ENCODE measurements around the gene EIF3M.

EIF3M gene

DNA sequence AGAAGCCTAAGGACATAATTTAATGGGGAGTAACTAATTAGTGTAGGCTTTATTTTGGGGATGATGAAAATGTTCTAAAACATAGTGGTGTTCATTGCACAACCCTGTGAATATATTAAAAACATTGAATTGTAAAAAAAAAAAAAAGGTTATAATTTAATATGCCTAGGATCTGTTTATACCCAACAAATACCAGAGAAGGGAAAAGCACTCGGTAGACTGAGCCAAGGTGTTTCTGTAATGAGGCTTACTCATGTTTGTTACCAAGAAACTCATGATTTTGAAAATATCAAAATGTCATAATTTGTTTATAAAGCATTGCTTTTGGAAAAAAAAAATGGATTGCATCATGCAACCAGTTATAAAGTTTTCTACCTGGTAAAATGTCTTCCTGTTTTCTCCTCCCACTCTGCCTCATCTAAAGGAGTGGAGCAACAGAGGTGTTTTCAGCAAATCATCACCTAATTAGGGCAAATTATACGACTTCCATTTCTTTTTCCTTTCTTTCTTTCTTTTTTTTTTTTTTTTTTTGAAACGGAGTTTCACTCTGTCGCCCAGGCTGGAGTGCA, 14.2 kb upstream of the EIF3M start:
- CTCF ChIA-PET = no interaction called here
- DNase-seq (ENCODE audit: extremely low spot score) = no peak
- no peak for TF ChIP-seq ARNT (IDR thresholded peaks at IDR 0.05)
- TF ChIP-seq CTBP1 (IDR thresholded peaks at IDR 0.05; ENCODE audit: borderline replicate concordance) = no peak
- no peak for TF ChIP-seq ZNF384 (IDR thresholded peaks at IDR 0.05)
- TF ChIP-seq, protein P1, sequence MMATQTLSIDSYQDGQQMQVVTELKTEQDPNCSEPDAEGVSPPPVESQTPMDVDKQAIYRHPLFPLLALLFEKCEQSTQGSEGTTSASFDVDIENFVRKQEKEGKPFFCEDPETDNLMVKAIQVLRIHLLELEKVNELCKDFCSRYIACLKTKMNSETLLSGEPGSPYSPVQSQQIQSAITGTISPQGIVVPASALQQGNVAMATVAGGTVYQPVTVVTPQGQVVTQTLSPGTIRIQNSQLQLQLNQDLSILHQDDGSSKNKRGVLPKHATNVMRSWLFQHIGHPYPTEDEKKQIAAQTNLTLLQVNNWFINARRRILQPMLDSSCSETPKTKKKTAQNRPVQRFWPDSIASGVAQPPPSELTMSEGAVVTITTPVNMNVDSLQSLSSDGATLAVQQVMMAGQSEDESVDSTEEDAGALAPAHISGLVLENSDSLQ (IDR thresholded peaks at IDR 0.05) = no peak
- no peak for TF ChIP-seq FOXA1 (IDR thresholded peaks at IDR 0.05)
- TF ChIP-seq SP1 (IDR thresholded peaks at IDR 0.05) = no peak
- no peak for TF ChIP-seq LEF1 (IDR thresholded peaks at IDR 0.05; ENCODE audit: borderline replicate concordance)
- TF ChIP-seq HDGF (IDR thresholded peaks at IDR 0.05; ENCODE audit: borderline replicate concordance) = no peak
- TF ChIP-seq FOXM1 (IDR thresholded peaks at IDR 0.05; ENCODE audit: borderline replicate concordance) = no peak
- TF ChIP-seq BHLHE40 (IDR thresholded peaks at IDR 0.05; ENCODE audit: borderline replicate concordance) = no peak
- TF ChIP-seq SUZ12 (IDR thresholded peaks at IDR 0.05) = no peak
- no peak for TF ChIP-seq ELF4 (IDR thresholded peaks at IDR 0.05)
- TF ChIP-seq TARDBP (IDR thresholded peaks at IDR 0.05) = no peak
- TF ChIP-seq FOXK2 (IDR thresholded peaks at IDR 0.05) = no peak
- no peak for TF ChIP-seq NFRKB (IDR thresholded peaks at IDR 0.05)
- TF ChIP-seq L3MBTL2 (conservative IDR thresholded peaks at IDR 0.05) = no peak
- POLR2A ChIA-PET = no interaction called here

DNA sequence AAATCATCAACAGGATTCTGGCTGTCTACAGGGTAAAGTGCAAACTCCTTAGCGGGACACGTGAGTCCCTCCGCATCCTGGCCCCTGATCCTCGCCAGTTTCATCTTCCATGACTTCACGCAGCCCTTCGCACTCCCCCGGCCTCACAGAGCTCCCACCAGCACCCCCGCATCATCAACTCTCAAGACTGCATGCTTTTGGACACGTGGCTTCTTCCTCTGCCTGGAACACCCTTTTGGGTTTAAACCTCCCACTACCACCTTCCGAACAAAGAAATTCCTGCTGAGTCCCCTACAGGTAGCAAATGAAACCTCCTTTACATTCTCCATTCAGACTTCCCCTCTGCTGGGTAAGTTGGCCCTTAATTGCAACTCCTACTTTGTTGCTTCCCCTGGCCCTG, 12.6 kb upstream of the EIF3M start:
- POLR2A ChIA-PET = no interaction called here

DNA sequence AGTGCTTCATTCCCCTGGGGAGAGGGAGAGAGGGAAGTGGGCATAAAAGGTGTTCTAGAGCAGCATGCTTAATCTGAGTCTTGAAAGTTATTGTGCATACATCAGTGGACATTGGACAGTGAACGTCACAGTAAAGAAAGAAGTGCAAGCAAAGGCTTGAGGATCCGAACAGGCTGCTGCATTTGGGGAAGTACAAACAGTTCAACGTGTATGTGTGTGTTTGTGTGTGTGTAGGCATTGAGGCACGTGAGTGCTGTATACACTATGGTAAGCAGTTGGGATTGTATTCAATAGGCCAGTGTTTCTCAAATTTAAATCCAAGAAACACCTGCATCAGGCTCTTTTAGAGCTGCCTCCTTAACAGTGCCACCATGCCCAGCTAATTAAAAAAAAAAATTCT, 10.4 kb upstream of the EIF3M start:
- no peak for DNase-seq (ENCODE audit: extremely low spot score)
- ChIA-PET POLR2A (no interaction called here), CTCF (no interaction called here)
- TF ChIP-seq FOXA1 (IDR thresholded peaks at IDR 0.05) (no peak), LEF1 (IDR thresholded peaks at IDR 0.05; ENCODE audit: borderline replicate concordance) (no peak), L3MBTL2 (conservative IDR thresholded peaks at IDR 0.05) (no peak), BHLHE40 (IDR thresholded peaks at IDR 0.05; ENCODE audit: borderline replicate concordance) (no peak), FOXM1 (IDR thresholded peaks at IDR 0.05; ENCODE audit: borderline replicate concordance) (no peak), TARDBP (IDR thresholded peaks at IDR 0.05) (no peak), FOXK2 (IDR thresholded peaks at IDR 0.05) (no peak), ELF4 (IDR thresholded peaks at IDR 0.05) (no peak), ARNT (IDR thresholded peaks at IDR 0.05) (no peak), HDGF (IDR thresholded peaks at IDR 0.05; ENCODE audit: borderline replicate concordance) (no peak), NFRKB (IDR thresholded peaks at IDR 0.05) (no peak)
- TF ChIP-seq, protein P1 (IDR thresholded peaks at IDR 0.05) = no peak

More for the DNA sequence above, 12.6 kb upstream of the EIF3M start:
- DNase-seq (ENCODE audit: extremely low spot score) = no peak
- no peak for TF ChIP-seq FOXM1 (IDR thresholded peaks at IDR 0.05; ENCODE audit: borderline replicate concordance)
- TF ChIP-seq SP1 (IDR thresholded peaks at IDR 0.05) = no peak
- TF ChIP-seq FOXK2 (IDR thresholded peaks at IDR 0.05) = no peak
- no peak for TF ChIP-seq ZNF384 (IDR thresholded peaks at IDR 0.05)
- TF ChIP-seq, protein P1 (IDR thresholded peaks at IDR 0.05) = no peak
- CTCF ChIA-PET = no interaction called here

DNA sequence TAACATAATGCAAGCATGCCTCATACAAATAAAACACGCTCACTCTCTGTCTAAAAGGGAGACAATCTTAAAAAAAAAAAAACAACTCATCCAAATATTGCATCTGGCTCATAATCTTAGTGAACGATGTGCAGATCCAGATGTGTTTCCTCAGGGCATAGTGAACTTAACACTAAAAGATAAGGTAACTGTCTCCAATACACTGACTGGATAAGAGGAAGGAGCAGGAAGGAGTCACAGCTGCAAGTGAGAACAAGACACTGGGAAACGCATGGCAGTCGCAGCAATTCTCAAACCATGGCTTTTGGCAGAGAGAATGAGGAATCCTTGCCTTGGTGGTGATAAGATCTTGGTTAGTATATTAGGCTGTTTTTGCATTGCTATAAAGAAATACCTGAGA, 9.2 kb upstream of the EIF3M start:
- POLR2A ChIA-PET = interaction anchor here (1.2 kb wide), 1 partner anchor 9 kb away, joined by 4 read pairs; the partner anchor contains the start of gene EIF3M
- no peak for DNase-seq (ENCODE audit: extremely low spot score)
- TF ChIP-seq HDGF (IDR thresholded peaks at IDR 0.05; ENCODE audit: borderline replicate concordance) = no peak
- no peak for TF ChIP-seq NFRKB (IDR thresholded peaks at IDR 0.05)
- no peak for TF ChIP-seq FOXA1 (IDR thresholded peaks at IDR 0.05)
- TF ChIP-seq, protein P1 (IDR thresholded peaks at IDR 0.05) = no peak
- no peak for TF ChIP-seq ARNT (IDR thresholded peaks at IDR 0.05)
- no peak for TF ChIP-seq LEF1 (IDR thresholded peaks at IDR 0.05; ENCODE audit: borderline replicate concordance)
- TF ChIP-seq ELF4 (IDR thresholded peaks at IDR 0.05) = no peak
- no peak for TF ChIP-seq SP1 (IDR thresholded peaks at IDR 0.05)
- no peak for TF ChIP-seq L3MBTL2 (conservative IDR thresholded peaks at IDR 0.05)
- no peak for TF ChIP-seq FOXM1 (IDR thresholded peaks at IDR 0.05; ENCODE audit: borderline replicate concordance)
- no peak for TF ChIP-seq FOXK2 (IDR thresholded peaks at IDR 0.05)
- no peak for TF ChIP-seq CTBP1 (IDR thresholded peaks at IDR 0.05; ENCODE audit: borderline replicate concordance)
- TF ChIP-seq TARDBP (IDR thresholded peaks at IDR 0.05) = no peak
- no peak for TF ChIP-seq ZNF384 (IDR thresholded peaks at IDR 0.05)
- CTCF ChIA-PET = no interaction called here

DNA sequence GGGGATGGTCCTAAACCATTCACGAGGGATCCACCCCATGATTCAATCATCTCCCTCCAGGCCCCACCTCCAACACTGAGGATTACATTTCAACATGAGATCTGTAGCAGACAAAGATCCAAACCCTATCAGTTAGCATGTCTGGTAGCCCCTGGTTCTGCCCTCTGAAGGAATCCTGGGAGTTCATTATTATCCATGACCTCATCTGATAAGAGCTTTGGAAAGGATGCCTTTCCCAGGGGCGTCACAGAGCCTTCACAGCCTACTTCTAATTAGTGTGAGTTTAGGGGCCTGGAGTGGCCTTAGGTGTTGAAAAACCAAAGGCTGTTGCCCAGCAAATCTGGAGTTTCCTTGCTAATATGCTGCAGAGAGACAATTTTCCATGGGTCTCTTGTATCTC, 8.6 kb upstream of the EIF3M start:
- POLR2A ChIA-PET = interaction anchor here (1.2 kb wide), 1 partner anchor 8 kb away, joined by 4 read pairs; the partner anchor contains the start of gene EIF3M
- CTCF ChIA-PET = no interaction called here
- no peak for DNase-seq (ENCODE audit: extremely low spot score)
- TF ChIP-seq FOXA1 (IDR thresholded peaks at IDR 0.05) (no peak), ZNF384 (IDR thresholded peaks at IDR 0.05) (no peak), NFRKB (IDR thresholded peaks at IDR 0.05) (no peak), FOXK2 (IDR thresholded peaks at IDR 0.05) (no peak), TARDBP (IDR thresholded peaks at IDR 0.05) (no peak), LEF1 (IDR thresholded peaks at IDR 0.05; ENCODE audit: borderline replicate concordance) (no peak), FOXM1 (IDR thresholded peaks at IDR 0.05; ENCODE audit: borderline replicate concordance) (no peak)
- TF ChIP-seq, protein P1 (IDR thresholded peaks at IDR 0.05) = no peak
